H9 (cell line): ENCODE results near the gene TPRN. TPM values are rescaled to one million over a fixed set of nuclear protein-coding genes. Genes with fewer than 3 reads are reported as not detected.

ENCODE experiments used
- DNase-seq: peaks from one replicate; pipeline ENCODE4 v3.0.0-alpha.2; 2017
- H2AFZ ChIP-seq: one replicate; pipeline ENCODE4 v1.6.1; 2013; ENCODE audit warnings: mild to moderate bottlenecking, low read length, control low read depth, moderate library complexity
- H2AK5ac ChIP-seq: 2 replicates; pipeline ENCODE4 v1.6.1; 2013; ENCODE audit warnings: low read length, control low read depth, mixed read lengths; ENCODE audit not compliant: insufficient read length
- H2BK120ac ChIP-seq: one replicate; pipeline ENCODE4 v1.6.1; 2013; ENCODE audit warnings: low read depth, mild to moderate bottlenecking, low read length, control low read depth, inconsistent platforms; ENCODE audit not compliant: poor library complexity, severe bottlenecking
- H2BK12ac ChIP-seq: 2 replicates; pipeline ENCODE4 v1.6.1; 2013; ENCODE audit warnings: low read length, control low read depth, mixed read lengths, low read depth; ENCODE audit not compliant: insufficient read length
- H2BK15ac ChIP-seq: 2 replicates; pipeline ENCODE4 v1.6.1; 2013; ENCODE audit warnings: low read depth, low read length, control low read depth
- H2BK20ac ChIP-seq: one replicate; pipeline ENCODE4 v1.6.1; 2013; ENCODE audit warnings: low read depth, mild to moderate bottlenecking, low read length, control low read depth, inconsistent platforms; ENCODE audit not compliant: poor library complexity, severe bottlenecking
- H2BK5ac ChIP-seq: 2 replicates; pipeline ENCODE4 v1.6.1; 2013; ENCODE audit warnings: low read length, control low read depth, mixed read lengths; ENCODE audit not compliant: insufficient read length
- H3K14ac ChIP-seq: 2 replicates; pipeline ENCODE4 v1.6.1; 2013; ENCODE audit warnings: low read length, control low read depth; ENCODE audit not compliant: insufficient read depth
- H3K18ac ChIP-seq: 2 replicates; pipeline ENCODE4 v1.6.1; 2013; ENCODE audit warnings: low read depth, mild to moderate bottlenecking, mixed read lengths, low read length, control low read depth; ENCODE audit not compliant: insufficient read length
- H3K23ac ChIP-seq: 2 replicates; pipeline ENCODE4 v1.6.1; 2013; ENCODE audit warnings: low read length, control low read depth, mixed read lengths, low read depth; ENCODE audit not compliant: insufficient read length
- H3K23me2 ChIP-seq: 2 replicates; pipeline ENCODE4 v1.6.1; 2013; ENCODE audit warnings: low read depth, mild to moderate bottlenecking, mixed read lengths, low read length, control low read depth; ENCODE audit not compliant: insufficient read length, poor library complexity, severe bottlenecking
- H3K27ac ChIP-seq: 2 replicates; pipeline ENCODE4 v1.5.1; 2013; ENCODE audit warnings: low read length, control low read depth, mixed read lengths, low read depth; ENCODE audit not compliant: insufficient read length
- H3K27me3 ChIP-seq: 2 replicates; pipeline ENCODE4 v1.6.1; 2013; ENCODE audit warnings: low read length, control low read depth, inconsistent platforms; ENCODE audit not compliant: insufficient read depth
- H3K4ac ChIP-seq: 2 replicates; pipeline ENCODE4 v1.6.1; 2013; ENCODE audit warnings: low read depth, mild to moderate bottlenecking, control low read depth, inconsistent platforms, low read length, moderate library complexity
- H3K4me1 ChIP-seq: 2 replicates; pipeline ENCODE4 v1.6.1; 2013; ENCODE audit warnings: low read length, control low read depth, inconsistent platforms; ENCODE audit not compliant: insufficient read depth
- H3K4me2 ChIP-seq: 2 replicates; pipeline ENCODE4 v1.6.1; 2013; ENCODE audit warnings: low read length, control low read depth, mixed read lengths; ENCODE audit not compliant: insufficient read length, insufficient read depth
- H3K56ac ChIP-seq: 2 replicates; pipeline ENCODE4 v1.6.1; 2013; ENCODE audit warnings: low read depth, mild to moderate bottlenecking, mixed read lengths, low read length, control low read depth; ENCODE audit not compliant: insufficient read length
- H3K79me1 ChIP-seq: 2 replicates; pipeline ENCODE4 v1.6.1; 2013; ENCODE audit warnings: low read depth, mild to moderate bottlenecking, moderate library complexity, low read length, control low read depth, inconsistent platforms; ENCODE audit not compliant: insufficient read depth, poor library complexity, severe bottlenecking
- H3K79me2 ChIP-seq: 2 replicates; pipeline ENCODE4 v1.6.1; 2013; ENCODE audit warnings: low read length, control low read depth, inconsistent platforms; ENCODE audit not compliant: insufficient read depth
- H3K9ac ChIP-seq: 2 replicates; pipeline ENCODE4 v1.6.1; 2013; ENCODE audit warnings: low read length, control low read depth, mixed read lengths; ENCODE audit not compliant: insufficient read length; ENCODE audit errors: extremely low read depth
- H3K9me3 ChIP-seq: one replicate; pipeline ENCODE4 v1.6.1; 2013; ENCODE audit warnings: low read depth, low read length, inconsistent platforms; ENCODE audit not compliant: control insufficient read depth
- H3T11ph ChIP-seq: one replicate; pipeline ENCODE4 v1.6.1; 2013; ENCODE audit warnings: mild to moderate bottlenecking, low read length, control low read depth, inconsistent platforms
- H4K20me1 ChIP-seq: one replicate; pipeline ENCODE4 v1.6.1; 2013; ENCODE audit not compliant: control insufficient read depth, insufficient read length, insufficient read depth
- H4K5ac ChIP-seq: 2 replicates; pipeline ENCODE4 v1.6.1; 2013; ENCODE audit warnings: low read depth, mild to moderate bottlenecking, mixed read lengths, low read length, control low read depth; ENCODE audit not compliant: insufficient read length
- H4K8ac ChIP-seq: replicated peaks from 2 replicates; pipeline ENCODE4 v1.6.1; 2013; ENCODE audit warnings: low read length, control low read depth, mixed read lengths, low read depth; ENCODE audit not compliant: insufficient read length
- H4K91ac ChIP-seq: 2 replicates; pipeline ENCODE4 v1.6.1; 2013; ENCODE audit warnings: low read depth, mild to moderate bottlenecking, moderate library complexity, mixed read lengths, low read length, control low read depth; ENCODE audit not compliant: insufficient read length
- H3K27ac Mint-ChIP-seq, 3 experiments: 2 replicates in 2 of 3; 3 replicates in 1 of 3; pipeline ENCODE4 v1.8.0; 2020 to 2021; ENCODE audit warnings: mixed read lengths in 3 of 3, mild to moderate bottlenecking in 1 of 3, moderate library complexity in 1 of 3
- H3K27me3 Mint-ChIP-seq: 2 replicates; pipeline ENCODE4 v1.8.0; 2021; ENCODE audit warnings: low read depth, mild to moderate bottlenecking, moderate library complexity, mixed read lengths
- H3K36me3 Mint-ChIP-seq, 3 experiments: 2 replicates in 2 of 3; 3 replicates in 1 of 3; pipeline ENCODE4 v1.8.0; 2020 to 2021; ENCODE audit warnings: low read depth in 3 of 3, mixed read lengths in 3 of 3; ENCODE audit not compliant: insufficient read depth in 1 of 3
- H3K4me1 Mint-ChIP-seq, 2 experiments: 2 replicates each; pipeline ENCODE4 v1.8.0; 2020; ENCODE audit warnings: mixed read lengths in 2 of 2
- H3K4me3 Mint-ChIP-seq, 2 experiments: 2 replicates in 1 of 2; 3 replicates in 1 of 2; pipeline ENCODE4 v1.8.0; 2020 to 2021; ENCODE audit warnings: mild to moderate bottlenecking in 2 of 2, mixed read lengths in 2 of 2, moderate library complexity in 1 of 2
- H3K9me3 Mint-ChIP-seq, 2 experiments: 2 replicates in 1 of 2; 3 replicates in 1 of 2; pipeline ENCODE4 v1.8.0; 2020; ENCODE audit warnings: mild to moderate bottlenecking in 2 of 2, mixed read lengths in 2 of 2, moderate library complexity in 1 of 2
- CTCF ChIP-seq: fragments of 200-600 bp; sonication (generic); conservative IDR thresholded peaks from 3 replicates; pipeline ENCODE4 v1.8.0; 2021; ENCODE audit warnings: antibody characterized with exemption, mild to moderate bottlenecking
- WGBS: extraction: QIAGEN DNeasy Blood & Tissue Kit; methylation state at CpG from one replicate; pipeline ENCODE4 v1.1.7; 2013; ENCODE audit warnings: missing lambda C conversion rate, low lambda C conversion rate, mixed read lengths; ENCODE audit not compliant: insufficient read length; ENCODE audit errors: extremely low coverage; 5-methylcytosine and 5-hydroxymethylcytosine counted together
- total RNA-seq: library from RNA; stranded (reverse); gene quantifications from 2 replicates; pipeline ENCODE4 v1.2.1, GENCODE V29; 2021

Gene TPRN
- total RNA-seq, 1 experiment from 2014 or later, result 30.7 TPM

GRCh38 chr9:137226338-137227053 is 26.0 kb upstream of the TPRN start:
- Histone ChIP-seq H3K9ac (no peak overlapping the region), H3K4me2 (no peak overlapping the region), H4K5ac (no peak overlapping the region), H4K8ac (no peak overlapping the region), H3K23me2 (peaks cover 18% of the 10 kb centered on the region), H3K9me3 (no peaks in the 10 kb centered on the region), H3K4ac (no peak overlapping the region), H2BK15ac (no peak overlapping the region), H3K27me3 (no peaks in the 10 kb centered on the region), H2BK12ac (no peak overlapping the region), H3K56ac (no peak overlapping the region), H3K18ac (no peak overlapping the region), H3K79me1 (no peaks in the 10 kb centered on the region), H2AFZ (no peak overlapping the region), H3K79me2 (no peaks in the 10 kb centered on the region), H2BK20ac (no peak overlapping the region), H2BK120ac (no peak overlapping the region), H3K23ac (no peak overlapping the region), H3T11ph (no peak overlapping the region), H3K27ac (no peak overlapping the region), H2AK5ac (no peak overlapping the region), H4K20me1 (no peaks in the 10 kb centered on the region), H3K14ac (no peak overlapping the region), H4K91ac (no peak overlapping the region), H2BK5ac (no peak overlapping the region), H3K4me1 (no peaks in the 10 kb centered on the region)
- no peak for DNase-seq
- no peaks in the 10 kb centered on the region for H3K9me3 Mint-ChIP-seq
- no peak overlapping the region for H3K4me3 Mint-ChIP-seq
- H3K4me1 Mint-ChIP-seq, result peaks cover 2 to 5% of the 10 kb centered on the region in 2 experiments
- no peak for TF ChIP-seq CTCF
- H3K36me3 Mint-ChIP-seq, result no peaks in the 10 kb centered on the region
- no CpG with 5 or more reads among the region's 18 CpGs for WGBS
- H3K27me3 Mint-ChIP-seq, result no peaks in the 10 kb centered on the region; the same call in 1 of the 2 replicates
- no peak overlapping the region for H3K27ac Mint-ChIP-seq
